Measurements from ENCODE around the gene SOX8. TPM values are rescaled to one million over a fixed set of nuclear protein-coding genes. Genes with fewer than 3 reads are reported as not detected.
A peak's percentile ranks its signal among the peaks of the same experiment; 100 is the strongest.

The SOX8 gene
- total RNA-seq, 1 experiment from 2014 or later: 0.14 TPM

- no peak for DNase-seq (ENCODE audit: low spot score)
Measured at GRCh38 chr16:972316-973002, 9.1 kb upstream of the SOX8 start.

- DNase-seq (ENCODE audit: low spot score): no peak
Measured at GRCh38 chr16:973366-973765, 8.2 kb upstream of the SOX8 start.

GRCh38 chr16:974001-974601, 7.5 kb upstream of the SOX8 start:
- DNase-seq (ENCODE audit: low spot score): no peak

GRCh38 chr16:974611-975261, 6.8 kb upstream of the SOX8 start:
- peak; percentile 66 for DNase-seq (ENCODE audit: low spot score)

GRCh38 chr16:975291-975690, 6.3 kb upstream of the SOX8 start:
- no peak for DNase-seq (ENCODE audit: low spot score)

- no peak for DNase-seq (ENCODE audit: low spot score)
Measured at GRCh38 chr16:976389-976931, 5.1 kb upstream of the SOX8 start.

- no peak for DNase-seq (ENCODE audit: low spot score)
Measured at GRCh38 chr16:977081-977701, 4.4 kb upstream of the SOX8 start.

- no peak for DNase-seq (ENCODE audit: low spot score)
Measured at GRCh38 chr16:977896-978295, 3.7 kb upstream of the SOX8 start.

- DNase-seq (ENCODE audit: low spot score): no peak
Measured at GRCh38 chr16:978403-978802, 3.2 kb upstream of the SOX8 start.

- DNase-seq (ENCODE audit: low spot score): no peak
Measured at GRCh38 chr16:979147-979546, 2.4 kb upstream of the SOX8 start.

- no peak for DNase-seq (ENCODE audit: low spot score)
Measured at GRCh38 chr16:979859-980594, 1.5 kb upstream of the SOX8 start.

GRCh38 chr16:980595-980854, 1.0 kb upstream of the SOX8 start:
- DNase-seq (ENCODE audit: low spot score): no peak

- no peak for DNase-seq (ENCODE audit: low spot score)
Measured at GRCh38 chr16:982145-983043, 824 bp downstream of the SOX8 start.

- DNase-seq (ENCODE audit: low spot score): no peak
Measured at GRCh38 chr16:983044-984030, 1.8 kb downstream of the SOX8 start.

- no peak for DNase-seq (ENCODE audit: low spot score)
Measured at GRCh38 chr16:984121-984694, 2.6 kb downstream of the SOX8 start.

GRCh38 chr16:984736-985636, 3.4 kb downstream of the SOX8 start:
- no peak for DNase-seq (ENCODE audit: low spot score)

GRCh38 chr16:985646-986400, 4.3 kb downstream of the SOX8 start:
- no peak for DNase-seq (ENCODE audit: low spot score)

GRCh38 chr16:986411-986810, 4.8 kb downstream of the SOX8 start:
- no peak for DNase-seq (ENCODE audit: low spot score)

Data from A172 (cell line).